D341Med (cell line): ENCODE results near the gene ZFHX3.
"Not testable (repeated sequence)": the region's sequence is repeated elsewhere in the genome, so short reads cannot be mapped to it uniquely, and the experiment has no call there.

ENCODE experiments used
- DNase-seq: peaks from one replicate; pipeline ENCODE4 v3.0.0; 2012; ENCODE audit warnings: low spot score

Gene ZFHX3

DNA sequence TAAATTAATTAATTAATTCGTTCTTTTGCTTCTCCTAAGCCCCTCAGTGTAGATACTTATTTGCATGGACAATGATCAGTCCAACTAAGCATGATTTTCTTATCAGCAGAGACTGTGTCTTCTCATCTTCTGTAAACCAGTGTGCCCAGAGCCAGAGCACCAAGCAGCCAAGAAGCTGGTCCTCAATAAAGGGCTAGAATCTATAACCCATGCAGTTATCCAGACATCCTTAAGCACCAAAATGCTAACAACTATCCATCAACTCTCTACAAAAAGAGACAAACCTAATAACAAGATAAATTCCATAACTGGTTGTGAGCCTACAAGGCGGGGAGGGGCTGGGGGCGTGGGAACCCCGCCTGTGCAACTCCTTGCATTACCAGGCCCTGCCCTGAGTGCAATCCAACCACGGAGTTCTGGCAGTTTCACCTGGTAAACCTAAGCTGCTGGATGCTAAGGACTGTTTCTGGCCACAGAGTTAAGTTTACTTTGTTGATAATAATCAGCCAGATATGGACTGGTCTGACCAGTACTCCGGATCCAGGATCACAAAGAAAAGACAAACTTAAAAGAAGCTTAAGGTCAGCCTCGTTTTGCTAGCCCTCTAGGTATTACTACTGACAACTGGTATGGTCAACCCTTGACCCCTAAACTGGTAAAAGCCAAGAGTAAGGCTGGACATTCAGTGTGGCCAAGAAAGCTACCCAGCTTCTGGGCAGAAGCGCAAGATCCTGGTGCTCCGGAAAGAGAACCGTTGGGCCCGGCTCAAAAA is 51.5 kb downstream of the ZFHX3 start:
- DNase-seq: no peak

DNA sequence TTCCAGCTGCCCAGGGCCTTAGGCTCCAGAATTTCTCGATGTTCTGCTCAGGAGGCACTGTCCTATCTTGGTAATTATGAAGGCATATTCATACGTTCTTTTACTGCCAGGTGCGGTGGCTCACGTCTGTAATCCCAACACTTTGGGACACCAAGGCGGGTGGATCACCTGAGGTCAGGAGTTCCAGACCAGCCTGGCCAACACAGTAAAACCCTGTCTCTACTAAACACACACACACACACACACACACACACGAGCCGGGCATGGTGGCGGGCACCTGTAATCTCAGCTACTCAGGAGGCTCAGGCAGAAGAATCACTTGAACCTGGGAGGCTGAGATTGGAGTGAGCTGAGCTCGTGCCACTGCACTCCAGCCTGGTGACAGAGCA is 52.1 kb downstream of the ZFHX3 start:
- DNase-seq: not testable (repeated sequence)

DNA sequence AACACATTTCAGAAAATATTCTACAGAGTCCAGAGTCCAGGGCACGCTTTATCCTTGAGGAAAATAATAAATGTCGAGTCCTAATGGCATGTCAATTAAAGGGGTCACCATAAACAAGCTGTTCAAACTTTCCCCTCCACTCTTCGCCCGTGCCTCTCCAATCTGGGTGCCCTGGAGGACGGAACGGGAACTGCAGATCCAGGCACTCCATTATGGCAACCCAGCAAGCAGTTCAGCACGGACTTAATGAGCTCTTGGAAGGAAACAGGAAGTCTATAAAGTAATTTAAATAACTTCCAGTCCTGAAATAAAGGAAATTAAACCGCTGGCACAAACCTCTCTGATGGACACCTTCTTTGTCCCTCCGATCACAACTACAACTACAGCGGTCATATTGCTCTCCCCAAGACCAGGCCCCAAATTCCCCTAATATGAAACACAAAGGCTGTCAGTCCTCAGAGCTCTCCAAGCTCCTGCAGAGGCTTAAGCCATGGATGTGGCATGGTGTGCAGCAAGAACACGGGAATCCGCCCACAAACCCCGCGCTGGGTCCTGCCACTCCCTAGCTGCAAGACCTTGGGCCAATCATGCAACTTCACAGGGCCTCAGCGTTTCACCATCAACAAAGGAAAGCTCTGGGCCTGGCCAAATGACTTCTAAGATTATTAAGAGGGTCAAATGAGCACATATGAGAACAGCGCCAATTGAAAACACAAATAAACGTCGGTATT is 52.6 kb downstream of the ZFHX3 start:
- DNase-seq: no peak

DNA sequence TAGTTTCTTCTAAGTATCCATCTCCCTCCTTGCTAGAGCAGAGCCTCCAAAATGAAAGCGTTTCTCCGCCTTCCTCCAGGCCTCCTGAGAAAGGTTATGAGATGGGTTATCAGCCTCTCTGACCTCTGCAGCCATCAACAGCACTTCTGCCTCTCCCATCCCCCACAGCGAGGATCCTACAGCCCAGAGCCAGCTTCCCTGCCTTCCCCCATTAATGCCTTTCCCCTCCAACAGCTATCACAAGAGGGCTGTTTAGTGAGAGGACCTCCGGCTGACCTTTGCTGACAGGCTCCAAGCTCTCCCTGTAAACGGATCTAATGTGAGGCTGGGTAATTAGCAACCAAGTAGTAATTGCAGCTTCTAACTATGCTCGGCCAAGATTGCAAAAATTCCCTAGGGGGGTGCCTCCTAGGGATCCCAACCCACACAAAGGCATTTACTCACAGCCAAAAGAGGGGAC is 55.8 kb downstream of the ZFHX3 start:
- DNase-seq: no peak

DNA sequence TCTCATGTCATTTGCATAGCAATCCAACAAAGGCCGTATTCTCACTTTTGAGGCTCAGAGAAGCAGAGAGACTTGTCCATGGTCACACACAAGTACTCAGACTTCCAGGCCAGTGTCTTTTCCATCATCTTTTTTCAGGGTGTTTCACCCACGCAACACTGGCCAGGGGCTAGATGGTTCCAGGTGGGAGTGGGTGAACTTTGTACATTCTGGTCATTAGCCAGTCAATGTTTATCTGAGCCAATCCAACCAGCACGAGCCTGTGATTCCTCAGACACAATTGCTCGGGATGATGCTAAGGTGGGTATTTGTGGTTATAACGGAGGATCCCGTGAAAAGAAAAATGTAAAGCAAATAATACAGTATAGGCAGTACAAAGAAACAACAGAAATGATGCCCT is 56.3 kb downstream of the ZFHX3 start:
- no peak for DNase-seq

DNA sequence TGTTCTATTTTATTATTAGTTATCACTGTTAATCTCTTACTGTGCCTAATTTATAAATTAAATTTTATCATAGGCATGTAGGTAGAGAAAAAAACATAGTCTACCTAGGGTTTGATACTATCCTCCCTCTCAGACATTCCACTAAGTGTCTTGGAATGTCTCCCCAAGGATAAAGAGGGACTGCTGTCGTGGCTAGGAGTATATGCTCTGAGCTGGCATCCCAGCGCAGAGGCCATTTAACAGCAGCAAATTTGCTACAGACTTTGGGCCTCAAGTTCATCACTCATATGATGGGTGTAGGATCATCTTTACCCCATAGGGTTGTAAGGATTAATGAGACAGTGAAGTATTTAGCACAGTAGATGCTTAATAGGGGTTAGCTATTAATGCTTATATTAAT is 56.7 kb downstream of the ZFHX3 start:
- no peak for DNase-seq

DNA sequence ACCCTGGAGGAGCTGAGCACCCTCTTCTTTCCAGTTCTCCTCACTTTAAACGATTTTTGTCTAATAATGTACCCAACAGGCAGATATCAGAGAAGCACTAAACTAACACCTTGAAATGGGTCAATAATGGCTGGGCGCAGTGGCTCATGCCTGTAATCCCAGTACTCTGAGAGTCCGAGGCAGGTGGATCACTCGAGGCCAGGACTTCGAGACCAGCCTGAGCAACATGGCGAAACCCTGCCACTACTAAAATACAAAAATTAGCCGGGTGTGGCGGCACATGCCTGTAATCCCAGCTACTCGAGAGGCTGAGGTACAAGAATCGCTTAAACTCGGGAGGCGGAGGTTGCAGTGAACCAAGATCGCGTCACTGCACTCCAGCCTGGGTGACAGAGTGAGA is 57.4 kb downstream of the ZFHX3 start:
- DNase-seq: no peak

DNA sequence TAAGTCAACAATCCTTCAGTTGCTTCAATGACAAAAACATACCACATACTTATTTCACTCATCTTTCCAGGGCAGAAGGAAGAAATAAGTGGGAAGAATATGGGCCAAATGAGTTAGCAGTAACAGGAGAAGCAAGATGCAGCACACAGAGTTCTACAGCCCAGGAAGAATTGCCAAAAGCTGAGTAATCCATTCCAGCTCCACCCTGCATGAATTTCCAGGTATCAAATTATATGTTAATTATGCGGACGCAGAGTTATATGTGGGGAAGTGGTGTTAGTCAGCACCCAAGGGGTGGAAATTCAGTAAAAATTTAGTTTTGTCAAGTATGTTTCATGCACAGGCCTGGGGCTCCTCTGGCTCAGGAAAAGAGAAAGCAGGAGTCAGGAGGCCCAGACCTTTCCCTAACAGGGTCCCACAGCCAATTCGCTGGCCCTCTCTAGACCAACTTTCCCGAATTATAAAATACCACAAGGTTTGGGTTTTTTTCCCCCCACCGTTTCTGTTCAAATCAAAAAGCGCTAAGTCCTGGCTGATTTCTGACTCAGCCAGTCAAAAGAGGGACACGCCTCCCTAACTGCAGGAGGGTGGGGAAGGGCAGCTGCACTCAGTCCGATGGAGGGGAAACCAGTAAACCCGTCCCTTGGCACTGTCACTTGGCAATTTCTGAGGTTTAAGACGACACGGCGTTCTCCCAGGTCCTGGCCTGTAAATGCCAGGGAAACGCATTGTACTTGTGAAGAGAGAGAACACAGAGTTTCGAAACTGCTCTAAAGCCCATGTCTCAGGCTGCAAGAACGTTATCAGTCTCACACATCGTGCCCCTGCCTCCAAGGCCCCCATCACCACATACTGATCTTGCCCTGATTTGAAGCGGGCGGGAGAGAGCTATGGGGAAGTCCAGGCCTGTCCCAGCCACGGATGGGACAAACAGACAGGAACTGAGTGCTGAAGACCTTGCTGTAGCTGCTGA is 58.1 kb downstream of the ZFHX3 start:
- DNase-seq: no peak

DNA sequence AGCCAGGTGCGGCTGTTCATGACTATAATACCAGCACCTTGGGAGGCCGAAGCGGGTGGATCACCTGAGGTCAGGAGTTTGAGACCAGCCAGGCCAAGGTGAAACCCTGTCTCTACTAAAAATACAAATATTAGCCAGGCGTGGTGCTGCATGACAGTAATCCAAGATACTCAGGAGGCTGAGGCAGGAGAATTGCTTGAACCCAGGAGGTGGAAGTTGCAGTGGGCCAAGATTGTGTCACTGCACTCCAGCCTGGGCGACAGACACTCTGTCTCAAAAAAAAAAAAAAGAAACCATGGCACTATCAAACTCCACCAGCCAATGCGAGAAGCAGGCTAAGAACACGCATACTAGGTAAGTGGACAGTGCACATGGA is 58.7 kb downstream of the ZFHX3 start:
- DNase-seq: not testable (repeated sequence)

DNA sequence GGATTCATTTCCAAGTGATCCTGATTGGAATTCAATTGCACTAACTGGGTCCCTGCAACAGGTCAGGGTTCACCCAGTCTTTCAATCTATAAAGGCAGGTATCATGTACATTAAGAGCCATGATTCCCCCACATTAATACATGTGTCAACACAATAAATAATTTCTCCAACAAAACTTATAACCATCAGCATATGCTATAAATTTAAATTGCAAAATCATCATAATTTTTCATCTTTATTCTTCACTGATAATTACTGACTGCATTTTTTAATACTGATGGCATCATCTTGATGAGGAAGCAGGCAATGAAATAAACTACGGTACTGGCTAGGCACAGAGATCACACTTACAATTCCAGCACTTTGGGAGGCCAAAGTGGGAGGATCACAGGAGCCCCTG is 59.4 kb downstream of the ZFHX3 start:
- DNase-seq: no peak

DNA sequence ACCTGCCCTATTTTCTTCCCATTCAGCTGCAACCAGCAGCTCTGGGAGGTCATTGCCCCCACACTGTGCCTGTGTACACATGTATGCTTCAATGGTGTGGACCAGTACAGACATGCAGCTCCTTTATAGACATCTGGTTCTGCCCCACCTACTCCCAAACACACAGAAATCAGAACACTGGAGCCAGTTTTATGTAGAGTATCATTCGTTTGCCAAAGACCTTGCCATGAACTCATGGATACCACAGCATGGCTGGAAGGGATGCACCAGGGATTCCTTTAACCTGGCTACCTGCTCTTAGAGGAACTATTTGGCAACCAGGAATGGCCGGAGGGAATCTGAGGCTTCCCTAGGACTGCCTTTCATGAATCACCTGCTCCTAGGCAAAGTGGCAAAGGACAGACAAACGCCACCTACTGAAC is 60.4 kb downstream of the ZFHX3 start:
- DNase-seq: no peak

DNA sequence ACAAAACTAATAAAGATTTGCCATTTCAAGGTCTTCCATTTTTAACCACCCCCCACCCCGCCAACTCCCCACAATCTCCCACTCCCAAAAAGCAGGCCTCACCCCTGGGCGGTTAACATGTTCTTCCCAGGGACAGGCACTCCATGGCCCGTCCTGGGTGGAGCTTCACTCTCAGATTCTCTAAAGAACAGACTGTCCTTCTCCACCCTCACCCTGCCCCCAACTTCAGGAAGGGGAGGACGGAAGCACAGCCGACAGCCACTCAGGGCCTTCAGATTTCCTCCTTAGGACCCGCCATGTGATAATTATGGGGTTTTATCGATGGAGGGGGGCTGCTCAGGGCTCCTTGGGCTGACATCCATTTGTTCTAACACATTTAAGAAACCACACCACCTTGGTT is 61.9 kb downstream of the ZFHX3 start:
- DNase-seq: no peak

DNA sequence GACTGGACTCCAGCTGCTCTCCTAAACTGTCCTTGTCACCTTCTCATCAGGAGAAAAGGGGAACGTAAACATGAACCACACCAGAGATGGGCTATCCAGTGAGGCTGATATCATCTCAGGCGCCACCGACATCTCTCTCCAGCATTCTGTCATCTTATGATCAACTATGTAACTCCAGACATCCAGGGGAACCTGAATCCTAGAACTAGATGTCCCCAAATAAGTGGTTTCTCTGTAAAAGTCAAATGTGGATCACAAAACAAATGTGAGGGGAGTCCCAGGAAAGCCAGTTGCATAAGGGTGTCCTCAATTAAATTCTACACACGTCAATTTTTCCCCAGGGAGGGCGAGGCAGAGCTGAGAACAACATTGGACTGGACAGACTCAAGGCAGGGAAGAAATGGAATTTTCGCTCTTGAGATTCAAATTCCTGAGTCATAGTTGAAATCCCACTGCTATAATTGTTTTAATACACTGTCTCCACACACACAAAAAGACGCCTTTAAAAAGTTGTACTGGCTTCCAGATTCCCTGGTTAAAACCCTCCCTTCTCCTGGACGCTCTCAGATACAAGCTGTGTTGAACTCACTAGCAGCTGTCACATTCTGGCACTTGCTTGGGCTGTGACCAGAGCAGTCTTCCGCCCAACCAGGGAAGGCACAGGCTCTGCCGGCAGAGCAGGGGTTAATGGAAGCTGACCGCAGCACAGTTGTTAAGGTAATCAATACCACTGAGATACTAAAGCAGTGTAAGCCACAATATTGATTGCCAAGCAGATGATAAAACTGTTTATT is 62.6 kb downstream of the ZFHX3 start:
- DNase-seq: no peak

DNA sequence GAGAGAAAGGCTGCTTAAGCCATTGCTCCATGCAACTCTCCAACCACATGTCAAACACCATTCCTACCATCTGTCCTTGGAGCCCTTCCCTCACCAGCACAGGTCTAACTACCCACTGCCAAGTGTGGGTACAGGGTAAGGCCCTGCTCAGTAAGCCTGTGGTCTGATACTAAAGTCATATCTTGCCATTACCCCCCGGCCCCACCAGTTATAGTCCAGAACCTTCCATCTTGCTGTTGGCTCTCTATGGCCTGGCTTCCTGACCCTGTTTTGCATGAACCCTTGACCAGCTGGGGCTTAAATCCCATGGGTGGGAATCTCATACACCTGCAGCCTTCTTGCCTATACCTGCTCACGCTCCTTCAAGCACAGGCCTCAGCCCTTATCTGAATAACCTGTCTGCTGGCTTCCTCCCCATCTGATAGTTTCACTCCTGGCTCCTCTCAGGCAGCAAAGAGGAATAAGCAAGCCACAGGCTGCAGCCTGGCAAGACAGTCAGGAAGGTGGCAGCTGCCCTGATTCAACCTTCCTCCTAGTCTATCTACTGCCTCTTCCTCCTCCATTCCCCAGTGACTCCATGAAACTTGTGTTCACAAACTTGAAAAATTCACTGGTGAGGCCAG is 64.1 kb downstream of the ZFHX3 start:
- DNase-seq: no peak

DNA sequence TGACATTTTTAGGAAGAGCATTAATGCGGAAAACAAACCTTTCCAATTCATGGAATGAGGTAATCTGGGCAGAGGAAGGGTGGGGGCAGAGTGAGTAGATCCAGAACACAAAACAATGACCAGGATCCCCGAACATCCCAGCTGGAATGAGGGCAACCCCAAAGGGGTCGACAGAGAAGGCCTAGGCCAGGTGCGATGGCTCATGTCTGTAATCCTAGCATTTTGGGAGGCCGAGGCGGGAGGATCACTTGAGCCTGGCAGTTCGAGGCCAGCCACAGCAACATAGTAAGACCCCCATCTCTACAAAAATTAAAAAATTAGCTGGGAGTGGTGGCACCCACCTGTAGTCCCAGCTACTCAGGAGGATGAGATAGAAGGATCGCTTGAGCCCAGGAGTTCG is 64.7 kb downstream of the ZFHX3 start:
- DNase-seq: no peak

DNA sequence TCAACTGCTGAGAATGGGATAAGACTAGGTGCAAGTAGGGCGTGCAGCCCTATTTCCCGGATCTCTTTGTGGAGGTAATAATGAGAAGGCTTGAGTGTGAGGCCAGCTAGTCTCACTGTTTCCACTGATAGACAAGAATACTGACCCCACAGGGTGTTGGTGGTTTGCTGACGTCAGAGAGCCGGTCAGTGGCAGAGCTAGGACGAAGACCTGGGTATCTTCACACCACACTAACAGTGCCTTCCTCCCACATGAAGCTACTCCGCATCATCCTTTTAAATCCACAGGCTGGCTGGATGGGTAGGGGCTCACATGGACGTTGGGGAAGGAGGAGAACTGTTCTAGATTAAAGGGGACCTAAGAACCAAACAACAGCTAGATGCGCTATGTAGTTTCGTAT is 68.0 kb downstream of the ZFHX3 start:
- no peak for DNase-seq

DNA sequence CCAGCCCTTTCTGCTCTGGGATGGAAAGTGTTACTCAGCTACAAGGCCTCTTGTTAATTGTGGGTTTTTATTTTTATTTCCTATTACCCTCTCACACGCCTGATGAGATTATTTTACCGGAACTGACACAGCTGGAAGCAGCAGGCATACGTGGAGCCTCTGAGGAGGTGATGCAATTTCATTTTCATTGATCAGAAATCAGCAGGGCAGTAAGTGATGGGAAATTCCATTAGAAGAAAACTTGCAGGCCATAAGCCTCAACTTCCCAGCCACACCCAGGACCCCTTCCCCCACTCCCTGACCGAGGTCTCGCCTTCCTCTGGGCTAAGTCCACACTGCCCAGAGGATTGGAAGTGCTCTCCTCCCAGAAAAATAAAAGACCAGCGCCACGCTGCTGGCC is 69.7 kb downstream of the ZFHX3 start:
- no peak for DNase-seq

DNA sequence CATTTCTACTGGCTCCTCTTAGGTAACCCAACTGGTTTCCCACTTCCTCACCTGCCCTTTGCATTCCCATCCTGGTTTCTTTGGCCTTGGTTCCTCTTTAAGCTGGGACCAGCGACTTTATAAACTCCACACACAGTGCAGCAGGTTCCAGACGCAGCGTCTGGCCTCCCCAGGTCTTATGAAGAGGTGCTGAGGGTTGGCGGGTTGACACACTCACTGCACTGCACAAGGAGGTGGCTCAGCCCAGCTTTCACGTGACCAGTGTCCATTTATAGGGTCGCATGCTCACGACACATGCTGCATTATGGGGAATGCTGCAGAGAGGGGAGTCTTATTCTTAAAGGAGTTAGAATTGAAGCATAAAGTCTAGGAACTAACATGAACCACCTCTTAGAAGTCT is 70.8 kb downstream of the ZFHX3 start:
- no peak for DNase-seq

DNA sequence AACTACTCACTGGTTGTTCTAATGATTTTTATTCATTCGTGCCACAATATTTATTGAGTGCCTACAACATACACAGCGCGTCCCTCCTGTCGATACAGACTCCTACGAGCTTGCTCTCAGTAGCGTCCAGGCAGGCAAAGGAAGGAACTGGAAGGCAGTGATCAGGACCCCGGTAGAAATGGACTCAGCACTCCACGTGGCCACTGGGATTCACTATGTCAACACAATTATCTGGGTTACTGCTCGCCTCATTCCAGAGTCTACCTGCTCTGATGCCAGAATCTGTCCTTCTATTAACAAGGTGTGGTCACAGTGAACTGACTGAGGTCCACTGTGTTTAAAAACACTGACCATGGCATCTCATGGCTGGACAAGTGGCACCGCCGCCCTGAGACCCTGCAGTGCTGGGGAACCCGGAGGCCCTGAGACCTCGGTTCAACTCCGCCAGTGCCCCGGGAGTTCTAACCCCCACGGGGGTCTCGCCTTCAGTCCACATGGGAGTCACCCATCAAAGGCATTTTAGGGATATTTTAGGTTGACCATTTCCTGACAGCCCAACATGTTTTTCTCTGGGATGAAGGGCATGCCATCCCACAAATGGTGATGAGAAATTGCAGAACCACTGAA is 71.4 kb downstream of the ZFHX3 start:
- no peak for DNase-seq

DNA sequence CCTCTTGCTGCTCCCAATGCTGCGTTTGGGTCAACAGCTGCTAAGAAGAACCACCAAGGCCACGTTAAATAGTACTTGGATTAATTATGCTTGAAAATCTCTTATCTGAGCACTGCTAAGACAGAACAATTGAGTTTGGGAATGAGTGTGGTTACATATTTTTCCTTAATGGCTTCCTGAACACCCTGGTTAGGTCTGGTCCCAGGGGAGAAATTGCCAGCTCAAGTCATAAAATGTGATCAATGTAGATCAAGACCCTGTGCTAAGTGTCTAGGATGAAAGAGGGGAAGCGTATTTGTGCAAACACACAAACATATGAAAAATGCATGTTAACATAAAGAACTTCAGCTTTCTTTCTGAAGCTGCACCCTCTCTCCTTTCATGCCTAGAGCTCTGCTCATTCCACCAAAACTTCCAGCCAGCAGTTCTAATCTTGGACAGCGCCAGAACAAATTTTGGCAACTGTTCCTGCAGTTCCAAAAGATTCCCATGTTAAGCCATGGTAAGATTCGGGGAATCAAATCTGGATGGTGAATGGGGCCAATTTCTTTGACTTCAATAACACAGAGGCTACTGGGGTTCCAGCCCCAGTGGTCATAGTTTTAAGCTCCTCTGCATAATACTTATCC is 72.0 kb downstream of the ZFHX3 start:
- no peak for DNase-seq
